Measurements from ENCODE around the gene TECPR2.

DNA sequence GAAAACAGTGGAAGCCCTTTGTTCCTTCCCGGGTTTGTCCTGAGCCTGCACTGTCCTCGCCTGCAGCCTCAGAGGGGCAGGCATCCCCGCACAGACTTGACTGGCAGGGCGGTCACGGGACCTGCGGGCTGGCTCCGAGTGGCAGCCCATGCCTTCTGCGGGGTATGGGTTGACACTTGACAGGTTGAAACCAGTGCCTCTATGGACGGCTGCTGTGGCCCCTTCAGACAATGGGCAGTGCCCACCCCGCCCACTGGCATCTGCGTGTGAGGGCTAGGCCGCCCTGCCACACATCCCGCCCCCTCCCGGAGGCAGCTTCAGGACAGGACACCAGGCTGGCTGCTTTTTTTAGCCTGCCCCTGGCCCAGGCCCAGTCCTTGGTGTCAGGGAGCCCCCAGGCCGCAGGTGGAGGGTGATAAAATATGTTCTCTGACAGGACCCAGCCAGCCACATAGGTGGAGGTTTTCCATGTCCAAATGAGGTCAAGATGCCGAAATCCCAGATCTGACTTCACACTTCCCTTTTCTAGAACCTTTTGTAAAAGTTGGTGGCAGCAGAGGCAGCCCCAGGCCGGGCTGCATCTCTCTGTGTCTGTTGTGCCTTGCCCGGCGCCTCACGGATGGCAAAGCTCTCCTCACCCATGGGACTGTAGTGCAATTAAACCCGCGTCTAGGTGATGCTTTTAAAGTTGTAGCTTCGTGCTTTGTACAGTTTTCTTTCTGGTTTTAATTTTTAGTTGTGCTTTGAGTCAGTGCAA is 136.8 kb downstream of the TECPR2 start:
- TF ChIP-seq, protein P1, sequence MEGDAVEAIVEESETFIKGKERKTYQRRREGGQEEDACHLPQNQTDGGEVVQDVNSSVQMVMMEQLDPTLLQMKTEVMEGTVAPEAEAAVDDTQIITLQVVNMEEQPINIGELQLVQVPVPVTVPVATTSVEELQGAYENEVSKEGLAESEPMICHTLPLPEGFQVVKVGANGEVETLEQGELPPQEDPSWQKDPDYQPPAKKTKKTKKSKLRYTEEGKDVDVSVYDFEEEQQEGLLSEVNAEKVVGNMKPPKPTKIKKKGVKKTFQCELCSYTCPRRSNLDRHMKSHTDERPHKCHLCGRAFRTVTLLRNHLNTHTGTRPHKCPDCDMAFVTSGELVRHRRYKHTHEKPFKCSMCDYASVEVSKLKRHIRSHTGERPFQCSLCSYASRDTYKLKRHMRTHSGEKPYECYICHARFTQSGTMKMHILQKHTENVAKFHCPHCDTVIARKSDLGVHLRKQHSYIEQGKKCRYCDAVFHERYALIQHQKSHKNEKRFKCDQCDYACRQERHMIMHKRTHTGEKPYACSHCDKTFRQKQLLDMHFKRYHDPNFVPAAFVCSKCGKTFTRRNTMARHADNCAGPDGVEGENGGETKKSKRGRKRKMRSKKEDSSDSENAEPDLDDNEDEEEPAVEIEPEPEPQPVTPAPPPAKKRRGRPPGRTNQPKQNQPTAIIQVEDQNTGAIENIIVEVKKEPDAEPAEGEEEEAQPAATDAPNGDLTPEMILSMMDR (conservative IDR thresholded peaks at IDR 0.05), result no peak
- no peak for TF ChIP-seq EZH2 (IDR thresholded peaks at IDR 0.05; ENCODE audit: low read depth)

Data from PC-9 (cell line).